Sigmoid colon (tissue), 4 donors: ENCODE data around the gene SLC25A44.

Experiments
- CTCF ChIP-seq, 4 experiments: fragments of 450-650 bp in 3 of 4; fragments of 200-600 bp in 1 of 4; IDR thresholded peaks; one replicate each; pipeline ENCODE4 v1.5.1; 2016 to 2019; ENCODE audit warnings: antibody characterized with exemption in 4 of 4, mild to moderate bottlenecking in 3 of 4, moderate library complexity in 2 of 4
- POLR2A ChIP-seq, 2 donors: fragments of 450-650 bp; IDR thresholded peaks; one replicate each; pipeline ENCODE4 v1.6.1; 2016; ENCODE audit warnings: antibody characterized with exemption in 2 of 2, mild to moderate bottlenecking in 2 of 2, moderate library complexity in 2 of 2
- POLR2AphosphoS5 ChIP-seq, 4 donors: sonication (generic); formaldehyde crosslinking; IDR thresholded peaks; one replicate each; pipeline ENCODE4 v1.6.1; 2017; ENCODE audit warnings: antibody characterized with exemption in 4 of 4

- TF ChIP-seq CTCF (IDR thresholded peaks at IDR 0.05) (no peak), POLR2A (IDR thresholded peaks at IDR 0.05) (no peak), POLR2AphosphoS5 (IDR thresholded peaks at IDR 0.05) (no peak)
These were observed 50.2 kb downstream of the SLC25A44 start for GRCh38 chr1:156244126-156244525.
